Fibroblast of villous mesenchyme (primary cell): Measurements from ENCODE around the gene ADARB2. TPM values are rescaled to one million over a fixed set of nuclear protein-coding genes. Genes with fewer than 3 reads are reported as not detected.

Experiments
- DNase-seq: peaks from one replicate; pipeline ENCODE4 v3.0.0-alpha.2; 2010; ENCODE audit warnings: low read depth
- H3K4me3 ChIP-seq: 2 replicates; pipeline ENCODE4 v1.5.1; 2011; ENCODE audit warnings: low read depth, mild to moderate bottlenecking, low read length
- CTCF ChIP-seq: IDR thresholded peaks from 2 replicates; pipeline ENCODE4 v1.5.1; 2012; ENCODE audit warnings: low read depth, mild to moderate bottlenecking, low read length; ENCODE audit not compliant: insufficient read depth
- total RNA-seq: library from RNA; depleted of rRNA; stranded (reverse); fragments of >200 nt; gene quantifications from 2 replicates; pipeline ENCODE4 v1.2.3, GENCODE V29; 2012

Gene ADARB2
- total RNA-seq, 1 donor = not detected

DNA sequence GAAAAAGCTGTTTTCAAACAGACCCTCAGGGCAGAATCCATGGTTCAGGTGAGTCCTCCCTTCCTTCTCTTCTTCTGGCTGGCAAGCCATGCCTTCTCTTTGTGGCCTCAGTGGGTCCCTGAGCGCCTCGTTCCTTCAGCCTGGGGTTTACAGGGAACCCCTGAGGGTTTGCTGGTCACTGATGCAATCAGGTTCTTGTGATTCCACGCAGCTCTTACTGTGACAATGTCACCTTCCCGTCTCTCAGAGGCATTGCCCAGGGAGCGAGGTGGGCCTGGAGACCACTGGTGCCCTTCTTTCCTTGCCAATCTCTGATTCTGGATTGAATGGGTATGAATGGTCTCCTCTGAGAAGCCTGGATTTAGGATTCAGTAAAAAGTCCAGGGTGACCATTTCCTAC lies 132.2 kb downstream of the ADARB2 start:
- H3K4me3 ChIP-seq = no peak overlapping the region
- no peak for TF ChIP-seq CTCF
- DNase-seq = no peak

DNA sequence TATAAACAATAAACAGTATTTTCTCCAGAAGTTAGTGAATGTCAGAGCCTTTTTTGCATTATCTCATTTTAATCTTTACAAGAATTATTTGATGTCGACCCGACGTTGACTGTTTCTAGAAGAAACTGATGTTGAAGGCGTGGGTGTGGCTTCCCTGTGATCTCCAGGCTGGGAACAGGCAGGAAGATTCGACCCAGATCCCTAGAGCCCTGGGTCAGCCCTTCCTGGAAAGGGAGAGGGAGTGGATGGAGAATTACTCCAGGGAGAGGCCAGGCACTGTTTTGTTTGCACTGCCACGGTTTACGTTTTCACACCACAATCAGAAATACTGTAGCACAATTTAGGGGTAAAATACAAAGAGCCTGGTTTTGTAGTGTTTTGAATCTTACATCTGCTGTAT lies 133.1 kb downstream of the ADARB2 start:
- TF ChIP-seq CTCF = no peak
- no peak overlapping the region for H3K4me3 ChIP-seq
- DNase-seq = no peak

DNA sequence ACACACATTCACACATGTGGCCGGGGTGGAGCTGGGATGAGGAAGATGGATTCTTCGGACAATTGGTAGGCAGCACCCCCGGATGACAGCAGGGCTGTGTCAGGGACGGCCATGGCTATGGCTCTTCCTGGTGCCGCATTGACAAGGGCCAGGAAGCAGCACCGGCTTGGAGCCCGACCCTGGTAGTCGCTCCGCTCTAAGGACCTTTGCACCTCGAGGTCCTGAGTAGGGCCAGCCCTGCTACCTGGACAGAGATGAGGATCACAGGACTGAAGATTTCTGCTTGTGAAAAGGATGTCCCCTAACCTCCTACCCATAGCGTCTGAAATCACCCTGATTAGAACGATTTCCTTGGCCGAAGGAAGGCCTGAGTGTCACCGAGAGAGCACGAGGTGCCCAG lies 134.1 kb downstream of the ADARB2 start:
- no peak for DNase-seq
- TF ChIP-seq CTCF = no peak
- H3K4me3 ChIP-seq = no peak overlapping the region

DNA sequence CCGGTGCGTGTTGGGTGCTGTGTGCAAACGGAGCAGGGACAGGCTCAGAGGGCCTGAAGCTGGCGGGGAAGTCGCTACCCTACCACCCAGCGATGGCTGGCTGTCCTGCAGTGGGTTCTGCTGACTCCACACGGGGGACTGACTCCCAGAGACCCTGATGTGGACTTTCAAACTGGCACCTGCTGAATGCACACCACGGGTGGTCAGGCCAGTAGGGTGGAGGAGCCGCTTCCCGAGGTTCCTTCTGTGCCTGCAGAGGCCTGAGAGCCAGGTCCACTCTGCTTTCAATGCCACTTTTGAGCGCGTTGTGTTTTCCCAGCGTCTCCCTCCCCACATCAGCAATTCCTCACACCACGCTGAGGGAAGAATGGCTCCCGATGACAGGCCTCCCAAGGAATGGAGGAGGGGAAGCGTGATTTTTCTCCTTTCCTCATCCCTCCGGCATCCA lies 135.3 kb downstream of the ADARB2 start:
- no peak for TF ChIP-seq CTCF
- H3K4me3 ChIP-seq = no peak overlapping the region

GRCh38 chr10:1601406-1601805 lies 135.9 kb downstream of the ADARB2 start:
- no peak for TF ChIP-seq CTCF
- no peak overlapping the region for H3K4me3 ChIP-seq
- no peak for DNase-seq

More for the DNA sequence above, 135.3 kb downstream of the ADARB2 start:
- DNase-seq = no peak

- H3K4me3 ChIP-seq = no peak overlapping the region
- no peak for DNase-seq
- TF ChIP-seq CTCF = no peak
Measured at GRCh38 chr10:1600861-1601260, 136.5 kb downstream of the ADARB2 start.

- no peak for TF ChIP-seq CTCF
- DNase-seq = no peak
- H3K4me3 ChIP-seq = no peak overlapping the region
Measured at GRCh38 chr10:1598393-1599153, 138.8 kb downstream of the ADARB2 start.
